ENCODE data around the gene SIK2.
"Not testable (repeated sequence)": the region's sequence is repeated elsewhere in the genome, so short reads cannot be mapped to it uniquely, and the experiment has no call there.

SIK2 gene

GRCh38 chr11:111699579-111700156 is 97.4 kb downstream of the SIK2 start:
- DNase-seq (ENCODE audit: low spot score): no peak

GRCh38 chr11:111700162-111700561 is 97.9 kb downstream of the SIK2 start:
- DNase-seq (ENCODE audit: low spot score): no peak

GRCh38 chr11:111702623-111703022 is 100.4 kb downstream of the SIK2 start:
- DNase-seq (ENCODE audit: low spot score): no peak

- no peak for DNase-seq (ENCODE audit: low spot score)
Measured at GRCh38 chr11:111703576-111703975, 101.3 kb downstream of the SIK2 start.

GRCh38 chr11:111707039-111707690 is 104.9 kb downstream of the SIK2 start:
- no peak for DNase-seq (ENCODE audit: low spot score)

- no peak for DNase-seq (ENCODE audit: low spot score)
Measured at GRCh38 chr11:111707691-111708067, 105.4 kb downstream of the SIK2 start.

- DNase-seq (ENCODE audit: low spot score): no peak
Measured at GRCh38 chr11:111714522-111714921, 112.3 kb downstream of the SIK2 start.

GRCh38 chr11:111715142-111715816 is 113.0 kb downstream of the SIK2 start:
- no peak for DNase-seq (ENCODE audit: low spot score)

- not testable (repeated sequence) for DNase-seq (ENCODE audit: low spot score)
Measured at GRCh38 chr11:111717660-111718059, 115.4 kb downstream of the SIK2 start.

- DNase-seq (ENCODE audit: low spot score): no peak
Measured at GRCh38 chr11:111718436-111718835, 116.2 kb downstream of the SIK2 start.

GRCh38 chr11:111718859-111719258 is 116.6 kb downstream of the SIK2 start:
- DNase-seq (ENCODE audit: low spot score): no peak

GRCh38 chr11:111719379-111719778 is 117.1 kb downstream of the SIK2 start:
- DNase-seq (ENCODE audit: low spot score): no peak

GRCh38 chr11:111720801-111721494 is 118.7 kb downstream of the SIK2 start:
- DNase-seq (ENCODE audit: low spot score): no peak

- DNase-seq (ENCODE audit: low spot score): no peak
Measured at GRCh38 chr11:111722501-111722900, 120.3 kb downstream of the SIK2 start.

- DNase-seq (ENCODE audit: low spot score): no peak
Measured at GRCh38 chr11:111723595-111723994, 121.3 kb downstream of the SIK2 start.

GRCh38 chr11:111724615-111725129 is 122.4 kb downstream of the SIK2 start:
- DNase-seq (ENCODE audit: low spot score): no peak

GRCh38 chr11:111725621-111726020 is 123.4 kb downstream of the SIK2 start:
- DNase-seq (ENCODE audit: low spot score): no peak

GRCh38 chr11:111726301-111726713 is 124.1 kb downstream of the SIK2 start:
- no peak for DNase-seq (ENCODE audit: low spot score)

- DNase-seq (ENCODE audit: low spot score): no peak
Measured at GRCh38 chr11:111727431-111727830, 125.2 kb downstream of the SIK2 start.

GRCh38 chr11:111729071-111729830 is 127.0 kb downstream of the SIK2 start:
- no peak for DNase-seq (ENCODE audit: low spot score)

GRCh38 chr11:111729831-111730311 is 127.6 kb downstream of the SIK2 start:
- DNase-seq (ENCODE audit: low spot score): no peak

Measured in activated CD4-positive, alpha-beta T cell treated with anti-CD3 and anti-CD28 coated beads, Interleukin-2, Interleukin-4, amounts not matched to agents 100 ng/mL and 50 ng/mL, durations not matched to agents 16 hours and 8 hours (primary cell).